ENCODE data around the gene FAM3A.

Gene FAM3A

GRCh38 chrX:154470434-154470833 is 45.6 kb downstream of the FAM3A start:
- H3K4me2 ChIP-seq (ENCODE audit: low read length), result no peak overlapping the region
- H3K27ac ChIP-seq (ENCODE audit: low read depth, low read length), result no peak overlapping the region
- H3F3A ChIP-seq (ENCODE audit: control insufficient read depth, insufficient read depth), result no peaks in the 10 kb centered on the region
- H3K4me1 ChIP-seq (ENCODE audit: control insufficient read depth, low read length), result no peaks in the 10 kb centered on the region
- H3K36me3 ChIP-seq (ENCODE audit: control insufficient read depth, low read length), result no peaks in the 10 kb centered on the region; the same call in 1 of the 2 replicates
- TF ChIP-seq CTCF (IDR thresholded peaks at IDR 0.05; ENCODE audit: low read depth, low read length, poor library complexity, severe bottlenecking) (no peak), EZH2phosphoT487 (IDR thresholded peaks at IDR 0.05; ENCODE audit: borderline replicate concordance, low read length) (no peak)
- no peaks in the 10 kb centered on the region for H3K9me2 ChIP-seq (replicated peaks; ENCODE audit: control insufficient read depth, low read length)
- H3K4me3 ChIP-seq (ENCODE audit: low read length), result no peak overlapping the region
- no peaks in the 10 kb centered on the region for H3K9me3 ChIP-seq (ENCODE audit: control insufficient read depth, insufficient read depth, low read length)
- H4K20me1 ChIP-seq (ENCODE audit: control insufficient read depth, insufficient read depth, low read depth, low read length), result no peaks in the 10 kb centered on the region
- no peaks in the 10 kb centered on the region for H3K79me2 ChIP-seq (ENCODE audit: control insufficient read depth, low read length)
- no peaks in the 10 kb centered on the region for H3K27me3 ChIP-seq (ENCODE audit: control insufficient read depth, low read length)

- no peaks in the 10 kb centered on the region for H3K9me2 ChIP-seq (replicated peaks; ENCODE audit: control insufficient read depth, low read length)
- no peaks in the 10 kb centered on the region for H3K27me3 ChIP-seq (ENCODE audit: control insufficient read depth, low read length)
- H4K20me1 ChIP-seq (ENCODE audit: control insufficient read depth, insufficient read depth, low read depth, low read length), result no peaks in the 10 kb centered on the region
- no peaks in the 10 kb centered on the region for H3F3A ChIP-seq (ENCODE audit: control insufficient read depth, insufficient read depth)
- H3K79me2 ChIP-seq (ENCODE audit: control insufficient read depth, low read length), result no peaks in the 10 kb centered on the region
- no peaks in the 10 kb centered on the region; the same call in 1 of the 2 replicates for H3K36me3 ChIP-seq (ENCODE audit: control insufficient read depth, low read length)
- no peaks in the 10 kb centered on the region for H3K9me3 ChIP-seq (ENCODE audit: control insufficient read depth, insufficient read depth, low read length)
- TF ChIP-seq CTCF (IDR thresholded peaks at IDR 0.05; ENCODE audit: low read depth, low read length, poor library complexity, severe bottlenecking), result no peak
- no peak for TF ChIP-seq EZH2phosphoT487 (IDR thresholded peaks at IDR 0.05; ENCODE audit: borderline replicate concordance, low read length)
- H3K27ac ChIP-seq (ENCODE audit: low read depth, low read length), result no peak overlapping the region
- no peak overlapping the region for H3K4me3 ChIP-seq (ENCODE audit: low read length)
- no peak overlapping the region for H3K4me2 ChIP-seq (ENCODE audit: low read length)
- H3K4me1 ChIP-seq (ENCODE audit: control insufficient read depth, low read length), result no peaks in the 10 kb centered on the region
These were observed 46.2 kb downstream of the FAM3A start for GRCh38 chrX:154469880-154470279.

- no peak overlapping the region for H3K4me3 ChIP-seq (ENCODE audit: low read length)
- H3K9me2 ChIP-seq (replicated peaks; ENCODE audit: control insufficient read depth, low read length), result no peaks in the 10 kb centered on the region
- no peaks in the 10 kb centered on the region for H3K27me3 ChIP-seq (ENCODE audit: control insufficient read depth, low read length)
- H3K79me2 ChIP-seq (ENCODE audit: control insufficient read depth, low read length), result no peaks in the 10 kb centered on the region
- no peak overlapping the region for H3K27ac ChIP-seq (ENCODE audit: low read depth, low read length)
- no peaks in the 10 kb centered on the region for H3K9me3 ChIP-seq (ENCODE audit: control insufficient read depth, insufficient read depth, low read length)
- H4K20me1 ChIP-seq (ENCODE audit: control insufficient read depth, insufficient read depth, low read depth, low read length), result no peaks in the 10 kb centered on the region
- H3F3A ChIP-seq (ENCODE audit: control insufficient read depth, insufficient read depth), result no peaks in the 10 kb centered on the region
- TF ChIP-seq EZH2phosphoT487 (IDR thresholded peaks at IDR 0.05; ENCODE audit: borderline replicate concordance, low read length), result no peak
- no peak for TF ChIP-seq CTCF (IDR thresholded peaks at IDR 0.05; ENCODE audit: low read depth, low read length, poor library complexity, severe bottlenecking)
- no peaks in the 10 kb centered on the region; the same call in 1 of the 2 replicates for H3K36me3 ChIP-seq (ENCODE audit: control insufficient read depth, low read length)
- H3K4me1 ChIP-seq (ENCODE audit: control insufficient read depth, low read length), result no peaks in the 10 kb centered on the region
- no peak overlapping the region for H3K4me2 ChIP-seq (ENCODE audit: low read length)
These were observed 46.9 kb downstream of the FAM3A start for GRCh38 chrX:154469114-154469513.

Measured in DOHH2 (cell line).